ENCODE measurements around the gene CLCN5.

The CLCN5 gene
- total RNA-seq = 11.9 to 56.1 (median 40.7) reads per million in 17 experiments

DNA sequence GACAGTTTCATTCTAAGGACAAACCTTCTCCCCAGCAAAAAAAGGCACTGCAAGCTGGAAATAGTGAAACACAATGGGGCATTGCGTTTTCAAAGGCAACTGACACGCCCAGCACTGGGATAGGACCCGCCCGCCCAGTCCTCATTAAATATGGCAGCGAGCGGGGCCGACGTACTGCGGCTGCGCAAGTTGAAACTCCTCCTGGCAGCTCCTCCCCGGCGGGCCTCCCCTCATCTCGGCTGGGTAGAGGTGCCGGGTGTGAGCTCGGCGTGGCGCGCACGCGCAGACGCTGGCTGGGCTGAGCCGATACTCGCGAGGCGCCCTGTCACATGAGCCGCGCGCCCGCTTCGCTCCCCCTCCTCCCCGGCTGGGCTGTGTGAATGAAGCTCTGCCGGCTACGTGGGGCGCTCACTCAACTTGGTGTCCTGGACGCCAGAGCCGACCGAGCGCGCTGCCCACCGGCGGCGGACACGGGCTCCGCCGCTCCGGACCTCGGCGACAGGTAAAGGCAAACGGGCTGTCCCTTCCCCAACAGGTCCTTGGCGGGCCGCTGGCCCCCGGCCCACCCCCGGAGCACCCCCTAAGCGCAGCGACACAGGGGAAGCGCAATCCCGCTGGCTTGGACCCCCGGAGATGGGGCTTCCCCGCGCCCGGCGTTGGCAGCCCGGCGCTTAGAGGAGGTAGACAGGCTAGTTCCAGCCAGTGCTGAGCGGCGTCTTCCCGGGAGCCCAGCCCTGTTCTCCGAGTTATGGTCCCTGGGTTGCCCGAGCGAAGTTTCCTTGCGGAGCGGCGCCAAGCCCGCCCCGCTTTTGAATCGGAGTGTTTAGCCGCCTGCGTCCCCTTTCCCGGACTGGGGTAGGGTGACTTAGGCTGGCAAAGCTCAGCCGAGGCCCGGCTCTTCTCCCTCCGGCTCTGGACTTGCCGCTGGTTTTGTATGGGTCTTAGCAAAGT, at the start of gene CLCN5:
Gene CLCN5, plus strand, starts transcription at position 306 of the 951 bp plus-strand sequence. CDS start 2,703 bp downstream, outside the sequence.
- peak; percentile 96 to 97 (median 96) for DNase-seq

- DNase-seq = peak in 3 of 4 experiments; percentile 14 to 38 (median 27)
These were observed 45.6 kb upstream of the CLCN5 start for GRCh38 chrX:49876750-49877149.

DNA sequence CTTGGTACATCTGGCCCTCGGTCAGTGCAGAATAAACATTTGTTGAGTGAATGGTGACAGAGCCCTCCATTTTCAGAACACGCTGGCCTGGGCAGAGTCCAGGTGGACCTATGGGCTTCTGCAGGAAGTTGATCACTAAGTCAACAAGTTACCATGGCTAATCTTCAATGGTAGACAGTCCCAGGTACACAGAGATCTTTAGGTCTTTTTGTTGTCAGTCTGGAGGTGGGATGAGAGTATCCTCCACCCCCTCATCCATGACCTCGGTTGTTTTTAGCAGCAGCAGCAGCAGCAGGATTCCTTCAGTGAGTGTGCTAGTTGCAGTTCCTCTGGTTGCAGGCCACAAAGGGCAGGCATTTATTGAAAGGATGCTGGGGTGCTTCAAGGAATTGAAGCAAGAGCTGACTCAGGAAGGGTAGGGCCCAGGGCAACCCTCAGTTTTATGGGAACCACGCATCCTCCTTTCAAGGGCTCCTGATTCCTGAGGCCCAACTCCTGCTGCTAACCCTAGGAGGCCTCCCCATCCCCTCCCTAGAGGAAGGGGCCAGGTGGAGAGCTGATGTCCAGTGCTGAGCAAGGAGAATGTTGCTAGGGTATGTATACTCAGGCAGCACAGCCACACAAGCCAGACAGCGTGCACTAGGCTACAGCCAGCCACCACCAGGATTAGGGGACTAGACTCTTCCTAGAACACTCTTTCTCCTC, 44.8 kb upstream of the CLCN5 start:
- peak in 3 of 4 experiments; percentile 23 to 31 (median 23) for DNase-seq

DNA sequence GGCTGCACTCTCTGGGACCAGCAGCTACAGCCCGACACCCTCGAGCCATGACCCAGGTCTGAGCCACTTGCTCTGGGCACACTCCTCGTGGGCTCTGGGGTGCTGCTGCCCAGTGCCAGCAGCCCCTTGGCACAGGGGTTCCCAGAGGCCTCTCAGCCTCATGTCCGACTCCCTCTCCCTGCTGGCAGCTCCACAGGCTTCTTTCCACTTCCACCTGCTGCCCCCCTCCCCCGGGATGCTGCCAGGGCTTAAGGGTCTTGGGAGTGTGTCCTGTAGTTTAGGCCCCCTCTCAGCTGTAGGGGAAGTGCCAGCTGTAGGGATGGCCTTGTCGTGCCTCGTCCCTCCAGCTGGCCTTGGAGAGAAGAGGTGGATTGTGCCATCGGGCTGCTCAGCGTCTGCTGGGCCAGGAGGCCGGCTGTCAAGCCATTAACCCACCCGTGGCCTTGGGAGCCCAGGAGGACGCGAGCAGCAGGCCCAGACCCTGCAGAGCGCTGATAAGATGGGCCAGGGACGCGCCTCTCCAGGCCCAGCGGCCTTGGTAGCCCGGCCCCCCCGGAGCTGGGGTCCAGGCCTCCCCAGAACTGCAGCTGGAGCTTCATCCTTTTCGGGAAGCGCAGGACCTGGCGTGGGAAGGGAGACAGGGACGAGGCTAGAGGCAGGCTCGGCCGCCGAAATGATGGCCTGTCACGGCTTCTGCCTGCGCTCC, 44.1 kb upstream of the CLCN5 start:
- DNase-seq = no peak

- peak; percentile 51 to 81 (median 69) for DNase-seq
These were observed 43.4 kb upstream of the CLCN5 start, which contains the start of gene USP27X for GRCh38 chrX:49878834-49879655. Gene USP27X, plus strand, starts transcription at chrX:49879484. Its CDS starts 824 bp downstream, at chrX:49880308.

DNA sequence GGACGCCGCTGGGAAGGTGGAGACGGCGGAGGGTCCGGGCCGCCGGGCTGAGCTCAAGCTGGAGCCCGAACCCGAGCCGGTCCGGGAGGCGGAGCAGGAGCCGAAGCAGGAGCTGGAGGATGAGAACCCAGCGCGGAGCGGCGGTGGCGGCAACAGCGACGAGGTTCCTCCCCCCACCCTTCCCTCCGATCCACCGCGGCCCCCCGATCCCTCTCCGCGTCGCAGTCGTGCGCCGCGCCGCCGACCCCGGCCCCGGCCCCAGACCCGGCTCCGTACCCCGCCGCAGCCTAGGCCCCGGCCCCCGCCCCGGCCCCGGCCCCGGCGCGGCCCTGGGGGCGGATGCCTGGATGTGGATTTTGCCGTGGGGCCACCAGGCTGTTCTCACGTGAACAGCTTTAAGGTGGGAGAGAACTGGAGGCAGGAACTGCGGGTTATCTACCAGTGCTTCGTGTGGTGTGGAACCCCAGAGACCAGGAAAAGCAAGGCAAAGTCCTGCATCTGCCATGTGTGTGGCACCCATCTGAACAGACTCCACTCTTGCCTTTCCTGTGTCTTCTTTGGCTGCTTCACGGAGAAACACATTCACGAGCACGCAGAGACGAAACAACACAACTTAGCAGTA, 42.6 kb upstream of the CLCN5 start:
- no peak for DNase-seq

DNA sequence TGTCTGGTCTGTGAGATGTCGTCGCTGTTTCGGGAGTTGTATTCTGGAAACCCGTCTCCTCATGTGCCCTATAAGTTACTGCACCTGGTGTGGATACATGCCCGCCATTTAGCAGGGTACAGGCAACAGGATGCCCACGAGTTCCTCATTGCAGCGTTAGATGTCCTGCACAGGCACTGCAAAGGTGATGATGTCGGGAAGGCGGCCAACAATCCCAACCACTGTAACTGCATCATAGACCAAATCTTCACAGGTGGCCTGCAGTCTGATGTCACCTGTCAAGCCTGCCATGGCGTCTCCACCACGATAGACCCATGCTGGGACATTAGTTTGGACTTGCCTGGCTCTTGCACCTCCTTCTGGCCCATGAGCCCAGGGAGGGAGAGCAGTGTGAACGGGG, 41.7 kb upstream of the CLCN5 start:
- DNase-seq = no peak

DNA sequence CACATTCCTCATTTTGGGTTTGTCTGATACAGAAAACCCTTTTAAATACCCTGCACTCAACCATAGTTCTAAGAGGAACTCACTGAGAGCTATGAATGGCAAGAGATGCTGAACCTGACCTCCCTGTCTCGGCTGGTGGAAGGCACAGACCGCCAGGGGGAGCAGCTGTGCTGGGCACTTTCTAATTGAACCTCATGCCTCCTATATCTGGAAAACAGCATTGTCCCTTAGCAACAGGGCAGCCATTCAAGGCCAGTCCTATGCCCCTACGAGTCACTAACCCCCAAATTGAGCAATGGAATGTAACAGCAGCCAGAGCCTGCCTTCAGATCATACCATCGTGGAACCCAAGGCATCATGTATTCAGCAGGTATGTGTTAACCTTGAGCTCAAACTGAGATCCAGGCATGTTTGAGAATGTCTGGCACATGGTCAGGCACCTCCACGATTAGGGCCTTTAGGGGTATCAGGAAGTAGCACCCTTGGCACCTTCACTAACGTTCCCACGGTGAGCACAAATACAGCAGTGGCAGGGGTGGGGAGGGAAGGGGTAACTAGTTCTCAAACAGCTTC, 38.0 kb upstream of the CLCN5 start:
- DNase-seq = peak; percentile 68 to 84 (median 74)

DNA sequence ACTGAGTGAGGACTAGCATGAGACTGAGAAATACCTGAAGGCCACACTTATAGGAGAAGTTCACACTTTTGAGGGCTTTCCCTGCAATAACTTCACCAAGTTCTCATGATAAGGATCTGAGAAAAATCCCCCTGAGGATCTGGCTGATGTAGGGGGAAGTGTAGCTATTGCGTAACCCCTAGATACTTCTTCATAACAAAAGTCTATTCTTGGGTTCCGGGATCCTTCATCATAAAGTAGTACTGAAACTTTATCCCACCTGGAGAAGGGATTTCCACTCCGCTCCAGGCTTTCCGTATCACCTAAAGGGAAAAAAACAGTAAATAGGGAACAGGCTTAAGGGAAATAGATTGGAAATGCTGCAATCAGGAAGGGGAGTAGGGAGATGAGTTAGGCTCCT, 29.9 kb upstream of the CLCN5 start:
- peak in 3 of 4 experiments; percentile 10 to 59 (median 49) for DNase-seq

- no peak for DNase-seq
These were observed 25.4 kb upstream of the CLCN5 start for GRCh38 chrX:49896951-49897350.

DNA sequence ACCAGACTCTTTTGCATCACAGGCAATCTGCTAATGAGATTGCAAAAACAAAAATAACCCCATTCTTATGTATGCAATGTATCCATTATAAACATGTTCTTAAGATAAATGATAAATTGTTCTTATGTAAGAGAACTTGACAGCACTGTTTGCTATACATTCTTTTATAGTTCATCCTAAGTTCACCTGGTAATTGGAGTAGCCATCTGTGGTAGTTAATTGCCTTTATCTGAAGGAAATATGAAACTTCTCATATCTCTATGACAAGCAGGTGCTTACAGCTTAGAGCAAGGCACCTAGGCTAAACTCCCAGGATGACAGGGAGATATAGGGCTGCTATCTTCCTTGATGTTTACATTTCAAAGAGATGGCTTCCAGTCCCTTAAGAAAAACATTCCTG, 21.3 kb upstream of the CLCN5 start:
- no peak for DNase-seq

DNA sequence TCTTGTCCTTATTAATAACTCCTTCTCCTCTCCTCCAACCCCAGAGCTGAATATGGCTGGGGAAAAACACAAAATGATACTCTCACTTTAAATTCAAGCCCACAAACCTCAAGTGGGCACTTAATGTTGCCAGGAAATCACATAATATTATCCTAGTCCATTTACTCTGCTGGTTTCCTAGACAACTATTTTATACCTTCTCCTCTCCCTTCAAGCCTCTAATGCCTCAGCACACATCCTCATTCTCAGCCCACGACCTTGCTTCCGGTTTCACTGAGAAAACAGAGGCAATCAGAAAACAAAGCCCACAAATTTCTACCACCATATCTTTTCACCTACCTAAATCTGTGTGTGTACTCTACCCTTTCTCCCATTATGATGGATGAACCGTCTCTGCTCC, 12.1 kb upstream of the CLCN5 start:
- DNase-seq = peak in 3 of 4 experiments; percentile 24 to 43 (median 39)

DNA sequence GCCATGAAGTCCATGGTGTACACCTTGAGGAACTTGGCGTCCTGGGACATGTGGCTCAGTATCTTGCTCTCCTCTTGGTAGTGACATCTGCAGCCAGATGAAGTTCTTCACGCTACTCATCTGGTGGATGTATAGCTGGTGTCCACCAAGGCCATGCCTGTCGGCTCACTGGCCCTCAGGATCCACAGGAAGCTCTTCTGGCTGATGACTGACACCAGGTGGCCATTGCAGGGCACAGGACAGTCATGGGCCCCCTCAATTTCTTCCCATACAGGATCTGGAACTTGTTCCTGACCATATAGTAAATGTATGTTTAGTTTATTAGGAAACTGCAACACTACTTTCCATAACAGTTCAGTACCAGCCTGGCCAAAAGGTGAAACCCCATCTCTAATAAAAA, 10.3 kb upstream of the CLCN5 start:
- DNase-seq = no peak

GRCh38 chrX:49912861-49913260, 9.5 kb upstream of the CLCN5 start:
- no peak for DNase-seq

DNA sequence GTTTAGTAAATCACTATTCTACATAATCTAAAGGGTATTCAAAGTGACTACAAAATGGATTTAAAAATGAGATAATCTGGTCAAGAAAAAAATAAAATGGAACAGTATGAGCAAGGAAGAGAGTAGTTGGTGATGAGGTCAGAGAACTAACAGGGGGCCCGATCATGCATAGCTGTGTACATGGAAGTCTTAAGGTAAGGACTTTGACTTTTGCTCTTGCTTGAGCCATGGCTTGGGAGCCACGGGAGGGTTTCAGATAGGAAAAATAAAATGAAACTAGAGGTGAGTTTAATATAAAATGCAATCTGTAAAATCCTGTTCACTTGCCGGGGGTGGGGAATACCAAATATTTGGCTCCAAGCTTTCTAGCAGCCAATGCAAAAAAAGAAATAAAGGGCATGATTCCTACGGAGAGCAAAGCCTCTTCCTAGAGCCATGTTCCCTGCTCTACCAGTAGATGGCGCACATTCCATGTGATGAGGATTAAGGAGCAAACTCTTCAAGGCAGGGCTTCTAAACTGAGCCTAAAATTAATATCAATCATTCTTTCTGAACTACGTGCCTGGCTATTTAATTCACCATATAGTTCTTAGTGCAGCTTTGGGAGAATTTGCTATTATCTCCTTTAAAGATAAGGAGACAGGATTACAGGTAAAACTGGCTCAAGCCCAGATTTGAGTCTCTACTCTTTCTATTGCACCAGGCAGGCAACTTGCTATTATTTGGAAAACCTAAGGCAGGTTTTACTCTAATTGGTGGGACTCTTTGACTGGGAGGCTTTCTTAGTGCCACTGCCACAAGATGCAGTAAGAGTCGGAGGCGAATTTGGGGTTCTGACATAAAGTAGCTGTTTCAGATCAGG, 6.8 kb upstream of the CLCN5 start:
- DNase-seq = peak; percentile 38 to 78 (median 60)

- peak; percentile 11 to 45 (median 28) for DNase-seq
These were observed 2.8 kb upstream of the CLCN5 start for GRCh38 chrX:49919617-49920016.

GRCh38 chrX:49921109-49921508, 1.3 kb upstream of the CLCN5 start:
- DNase-seq = no peak

DNA sequence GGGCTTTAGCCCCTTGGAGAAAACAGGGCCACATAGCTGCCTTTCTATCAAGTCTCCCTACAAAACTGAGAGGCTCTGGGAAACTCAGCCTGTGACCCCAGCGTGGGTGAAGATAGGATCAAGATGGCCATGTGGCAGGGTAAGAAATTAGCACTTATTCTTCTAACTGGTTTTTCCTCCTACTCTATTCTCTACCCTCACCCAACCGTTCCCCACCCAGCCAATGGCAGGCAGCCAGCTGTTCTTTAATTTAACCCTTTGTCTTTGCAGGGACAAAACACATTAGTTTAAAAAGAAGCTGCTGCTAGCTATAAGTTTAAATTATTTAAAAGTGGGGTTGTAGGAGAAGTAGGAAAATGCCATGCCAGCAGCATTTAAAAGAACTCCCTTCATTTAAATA, 2.8 kb downstream of the CLCN5 start:
- no peak for DNase-seq

DNA sequence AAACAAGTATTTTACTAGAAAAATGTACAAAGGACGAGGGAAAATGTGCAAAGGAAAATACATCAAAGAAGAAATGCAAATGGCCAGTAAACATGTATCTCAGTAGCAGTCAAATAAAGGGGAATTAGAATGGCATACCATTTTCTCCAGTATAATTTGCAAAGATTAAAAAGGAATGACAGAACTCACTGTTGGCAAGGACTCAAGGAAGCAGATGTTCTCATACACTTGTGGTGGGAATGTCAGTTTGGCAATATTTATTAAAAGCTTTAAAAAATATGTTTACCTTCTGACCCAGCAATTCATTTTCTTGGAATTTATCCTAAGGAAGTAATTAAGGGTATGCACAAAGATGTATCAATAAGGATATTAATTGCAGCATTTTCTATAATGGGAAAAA, 7.6 kb downstream of the CLCN5 start:
- DNase-seq = no peak

DNA sequence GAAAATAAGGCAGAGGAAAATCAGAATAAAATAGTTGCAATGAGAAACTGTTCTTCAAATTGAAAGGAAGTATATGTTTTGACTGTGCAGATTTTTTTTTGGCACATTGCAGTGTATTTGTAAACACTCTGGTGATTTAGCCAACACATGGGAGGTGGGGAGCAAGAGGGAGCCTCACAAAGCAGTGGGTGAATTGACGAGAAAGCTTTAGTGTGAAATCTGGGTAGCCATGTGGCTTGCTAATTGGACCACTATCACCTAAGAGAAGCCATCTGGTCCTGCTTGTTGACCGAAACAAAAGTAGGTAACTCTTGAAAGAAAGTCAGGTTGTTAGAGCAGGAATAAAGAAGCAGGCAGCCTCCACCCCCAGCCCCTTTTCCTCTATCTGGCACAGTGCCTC, 10.4 kb downstream of the CLCN5 start:
- DNase-seq = no peak

Measured in suppressor macrophage (primary cell).